PC-3 (cell line): Measurements from ENCODE around the gene LRRC56.

Source experiments
- CTCF ChIP-seq: fragments of 300-600 bp; sonication (generic); conservative IDR thresholded peaks from 2 replicates; pipeline ENCODE4 v1.5.1; 2017; ENCODE audit warnings: antibody characterized with exemption, low read depth, mild to moderate bottlenecking, low read length
- EZH2 ChIP-seq: fragments of 300-600 bp; sonication (generic); IDR thresholded peaks from one replicate; pipeline ENCODE4 v1.6.1; 2017; ENCODE audit warnings: antibody characterized with exemption, mild to moderate bottlenecking, low read length; ENCODE audit not compliant: unreplicated experiment

GRCh38 chr11:581342-581741 lies 44.0 kb downstream of the LRRC56 start:
- TF ChIP-seq CTCF (no peak), EZH2 (no peak)
